Nephron progenitor cell (in vitro differentiated cells): ENCODE measurements around the gene TMEM60.
A peak's percentile ranks its signal among the peaks of the same experiment; 100 is the strongest.

Experiments used
- DNase-seq: peaks from one replicate; pipeline ENCODE4 v3.0.0; 2021
- H3K27ac Mint-ChIP-seq: 2 replicates; pipeline ENCODE4 v1.8.0; 2021; ENCODE audit warnings: mild to moderate bottlenecking, moderate library complexity, mixed read lengths
- H3K27me3 Mint-ChIP-seq: 2 replicates; pipeline ENCODE4 v1.8.0; 2021; ENCODE audit warnings: mild to moderate bottlenecking, low read depth, mixed read lengths; ENCODE audit not compliant: poor library complexity
- H3K36me3 Mint-ChIP-seq: 2 replicates; pipeline ENCODE4 v1.8.0; 2021; ENCODE audit warnings: low read depth, mixed read lengths
- H3K4me1 Mint-ChIP-seq: 2 replicates; pipeline ENCODE4 v1.8.0; 2021; ENCODE audit warnings: mixed read lengths
- H3K4me3 Mint-ChIP-seq: 2 replicates; pipeline ENCODE4 v1.8.0; 2021; ENCODE audit warnings: mild to moderate bottlenecking, moderate library complexity, mixed read lengths
- H3K9me3 Mint-ChIP-seq: 2 replicates; pipeline ENCODE4 v1.8.0; 2021; ENCODE audit warnings: mild to moderate bottlenecking, moderate library complexity, mixed read lengths
- CTCF ChIP-seq: fragments of 200-600 bp; sonication (generic); IDR thresholded peaks from 2 replicates; pipeline ENCODE4 v1.5.0; 2021; ENCODE audit warnings: antibody characterized with exemption

Gene TMEM60

GRCh38 chr7:77808517-77808916 is 10.3 kb upstream of the TMEM60 start:
- Mint-ChIP-seq H3K27ac (no peak overlapping the region), H3K36me3 (peaks cover 70% of the 10 kb centered on the region), H3K9me3 (peaks cover 55% of the 10 kb centered on the region)

GRCh38 chr7:77806425-77806824 is 8.2 kb upstream of the TMEM60 start:
- DNase-seq = no peak
- H3K9me3 Mint-ChIP-seq = peaks cover 55% of the 10 kb centered on the region
- TF ChIP-seq CTCF = no peak
- no peaks in the 10 kb centered on the region for H3K27me3 Mint-ChIP-seq
- H3K4me1 Mint-ChIP-seq = no peaks in the 10 kb centered on the region
- no peak overlapping the region for H3K4me3 Mint-ChIP-seq
- H3K36me3 Mint-ChIP-seq = peaks cover 63% of the 10 kb centered on the region
- H3K27ac Mint-ChIP-seq = no peak overlapping the region

More at GRCh38 chr7:77808517-77808916, 10.3 kb upstream of the TMEM60 start:
- no peaks in the 10 kb centered on the region for H3K4me1 Mint-ChIP-seq
- no peak overlapping the region for H3K4me3 Mint-ChIP-seq
- no peaks in the 10 kb centered on the region for H3K27me3 Mint-ChIP-seq
- DNase-seq = no peak
- no peak for TF ChIP-seq CTCF

DNA sequence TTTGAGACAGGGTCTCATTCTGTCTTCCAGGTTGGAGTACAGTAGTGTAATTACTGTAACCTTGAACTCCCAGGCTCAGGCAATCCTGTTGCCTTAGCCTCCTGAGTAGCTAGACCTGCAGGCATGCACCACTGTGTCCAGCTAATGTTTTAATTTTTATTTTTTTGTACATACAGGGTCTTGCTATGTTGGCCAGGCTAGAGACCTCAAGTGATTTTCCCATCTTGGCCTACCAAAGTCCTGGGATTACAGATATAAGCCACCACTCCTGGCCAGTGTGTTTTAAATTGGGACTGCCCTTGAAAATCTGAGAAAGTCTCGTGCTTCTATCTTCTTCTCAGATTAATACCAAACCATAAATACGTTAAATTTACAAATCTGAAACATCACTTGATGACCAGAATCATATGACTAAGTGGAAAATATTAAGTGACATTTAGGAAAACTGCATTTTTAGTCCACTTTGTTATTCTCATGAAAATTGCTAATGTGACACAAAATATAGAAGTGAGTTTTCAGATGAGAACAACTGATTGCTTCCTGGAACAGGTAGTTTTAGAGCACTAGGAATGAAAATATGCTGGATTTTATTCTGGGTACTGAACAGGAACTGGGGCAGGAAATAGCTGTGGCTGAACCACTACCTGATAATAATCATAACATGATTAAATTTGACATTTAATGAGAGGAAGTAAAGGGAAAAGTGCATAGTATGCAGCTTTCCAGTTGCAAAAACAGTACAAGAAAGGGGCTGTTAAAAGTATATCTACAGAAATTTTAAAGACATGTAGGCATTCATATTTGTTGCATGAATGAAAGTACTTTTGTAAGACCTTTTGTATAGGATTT is 4.5 kb upstream of the TMEM60 start:
- no peak overlapping the region for H3K27ac Mint-ChIP-seq
- DNase-seq = no peak
- H3K36me3 Mint-ChIP-seq = peaks cover 46% of the 10 kb centered on the region
- no peak for TF ChIP-seq CTCF
- H3K4me1 Mint-ChIP-seq = peaks cover 13% of the 10 kb centered on the region
- H3K27me3 Mint-ChIP-seq = no peaks in the 10 kb centered on the region
- peaks cover 39% of the 10 kb centered on the region for H3K9me3 Mint-ChIP-seq
- no peak overlapping the region for H3K4me3 Mint-ChIP-seq

DNA sequence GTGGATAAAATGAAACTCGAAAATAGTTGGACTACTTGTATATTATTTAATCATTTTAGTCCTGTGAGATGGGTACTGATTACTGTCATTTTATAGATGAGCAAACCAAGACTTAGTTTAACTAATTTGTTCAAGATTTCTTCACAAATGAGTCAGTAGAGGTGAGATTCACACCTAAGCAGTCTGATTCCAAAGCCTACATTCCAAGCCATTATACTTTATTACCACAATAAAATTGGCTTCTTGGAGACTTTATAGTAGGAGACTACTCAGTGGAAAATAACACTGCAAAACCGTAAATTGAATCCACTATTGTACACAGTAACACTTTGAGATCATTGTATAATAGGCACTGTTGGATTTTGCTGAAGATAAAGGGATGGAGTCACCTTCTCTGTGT is 2.5 kb upstream of the TMEM60 start:
- no peak for TF ChIP-seq CTCF
- Mint-ChIP-seq H3K36me3 (peaks cover 25% of the 10 kb centered on the region), H3K4me1 (peaks cover 30% of the 10 kb centered on the region), H3K27ac (no peak overlapping the region), H3K27me3 (no peaks in the 10 kb centered on the region), H3K4me3 (peak overlapping the region; percentile 96), H3K9me3 (peaks cover 18% of the 10 kb centered on the region)
- no peak for DNase-seq

GRCh38 chr7:77800158-77800557 is 1.9 kb upstream of the TMEM60 start:
- DNase-seq = no peak
- H3K36me3 Mint-ChIP-seq = peaks cover 19% of the 10 kb centered on the region
- peaks cover 12% of the 10 kb centered on the region for H3K9me3 Mint-ChIP-seq
- peak overlapping the region; percentile 96 for H3K4me3 Mint-ChIP-seq
- peaks cover 30% of the 10 kb centered on the region for H3K4me1 Mint-ChIP-seq
- peak overlapping the region; percentile 96 for H3K27ac Mint-ChIP-seq
- H3K27me3 Mint-ChIP-seq = no peaks in the 10 kb centered on the region
- no peak for TF ChIP-seq CTCF
